GM18508 (cell line): ENCODE measurements around the gene ENHO.
"Not testable (repeated sequence)": the region's sequence is repeated elsewhere in the genome, so short reads cannot be mapped to it uniquely, and the experiment has no call there.

Experiments used
- ATAC-seq: cut with Tn5 transposase; IDR thresholded peaks from one replicate; pipeline ENCODE4 v1.9.1; 2021; ENCODE audit warnings: moderate number of reproducible peaks; ENCODE audit not compliant: insufficient read depth, unreplicated experiment

The ENHO gene

DNA sequence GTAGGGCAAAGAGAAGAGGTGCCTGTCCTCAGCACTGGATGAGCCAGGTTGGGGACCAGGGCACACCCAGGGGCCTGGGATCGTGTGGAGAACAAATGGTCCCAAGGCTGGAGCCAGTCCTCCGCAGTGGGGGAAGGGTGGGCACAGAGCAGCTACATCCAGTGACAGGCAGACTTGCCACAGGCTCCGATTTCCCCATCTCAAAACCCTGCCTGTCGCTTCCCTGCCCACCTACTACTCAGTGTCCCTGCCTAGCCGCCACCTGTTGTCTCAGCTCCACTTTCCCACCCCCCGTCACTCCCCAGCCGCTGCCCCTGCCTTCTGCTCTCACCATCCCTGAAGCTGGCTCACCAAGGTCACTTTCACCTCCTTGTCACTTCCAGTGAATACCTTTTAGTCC lies 13.9 kb upstream of the ENHO start:
- ATAC-seq, result no peak

DNA sequence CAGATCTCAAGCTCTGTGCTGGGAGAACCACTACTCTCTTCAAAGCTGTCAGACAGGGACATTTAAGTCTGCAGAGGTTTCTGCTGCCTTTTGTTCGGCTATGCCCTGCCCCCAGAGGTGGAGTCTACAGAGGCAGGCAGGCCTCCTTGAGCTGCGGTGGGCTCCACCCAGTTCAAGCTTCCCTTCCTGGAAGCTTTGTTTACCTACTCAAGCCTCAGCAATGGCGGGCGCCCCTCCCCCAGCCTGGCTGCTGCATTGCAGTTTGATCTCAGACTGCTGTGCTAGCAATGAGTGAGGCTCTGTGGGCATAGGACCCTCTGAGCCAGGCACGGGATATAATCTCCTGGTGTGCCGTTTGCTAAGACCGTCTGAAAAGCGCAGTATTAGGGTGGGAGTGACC lies 9.3 kb upstream of the ENHO start:
- not testable (repeated sequence) for ATAC-seq

DNA sequence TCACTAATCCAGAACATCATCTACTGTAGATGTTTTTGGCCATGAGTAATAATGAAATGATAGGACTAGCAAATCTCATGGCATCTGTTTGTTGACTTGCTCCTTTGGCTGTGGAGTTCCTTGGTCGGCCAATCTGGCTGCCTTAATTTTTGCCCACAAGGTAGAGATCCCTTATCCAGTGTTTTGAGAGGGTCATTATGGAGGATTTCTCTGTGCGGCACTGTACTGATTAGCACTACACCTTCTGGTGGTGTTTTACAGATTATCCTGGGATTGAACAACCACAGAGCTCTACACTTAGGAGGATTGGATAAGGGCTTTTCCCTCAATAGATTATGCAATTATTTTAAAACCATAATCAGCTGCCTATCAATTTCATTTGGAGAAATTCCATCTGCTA lies 3.2 kb upstream of the ENHO start:
- no peak for ATAC-seq

DNA sequence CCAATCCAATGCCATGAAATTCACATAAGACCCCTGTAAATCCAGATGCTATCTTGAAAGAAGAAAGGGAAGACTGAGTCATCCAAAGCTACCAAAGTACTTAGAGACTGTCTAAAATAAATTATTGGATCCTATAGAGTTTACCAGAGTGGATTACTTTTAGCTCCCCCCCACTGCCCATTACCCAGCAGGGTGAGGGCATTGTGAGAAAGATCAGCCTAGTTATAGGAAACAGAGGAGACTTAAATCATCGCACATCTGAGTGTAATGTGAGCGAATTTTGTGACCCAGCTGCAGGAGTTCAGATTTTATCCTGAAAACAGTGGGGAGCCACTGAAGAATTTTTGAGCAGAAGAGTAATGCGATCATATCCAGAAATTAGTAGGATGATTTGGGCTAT lies 1.6 kb upstream of the ENHO start:
- no peak for ATAC-seq

DNA sequence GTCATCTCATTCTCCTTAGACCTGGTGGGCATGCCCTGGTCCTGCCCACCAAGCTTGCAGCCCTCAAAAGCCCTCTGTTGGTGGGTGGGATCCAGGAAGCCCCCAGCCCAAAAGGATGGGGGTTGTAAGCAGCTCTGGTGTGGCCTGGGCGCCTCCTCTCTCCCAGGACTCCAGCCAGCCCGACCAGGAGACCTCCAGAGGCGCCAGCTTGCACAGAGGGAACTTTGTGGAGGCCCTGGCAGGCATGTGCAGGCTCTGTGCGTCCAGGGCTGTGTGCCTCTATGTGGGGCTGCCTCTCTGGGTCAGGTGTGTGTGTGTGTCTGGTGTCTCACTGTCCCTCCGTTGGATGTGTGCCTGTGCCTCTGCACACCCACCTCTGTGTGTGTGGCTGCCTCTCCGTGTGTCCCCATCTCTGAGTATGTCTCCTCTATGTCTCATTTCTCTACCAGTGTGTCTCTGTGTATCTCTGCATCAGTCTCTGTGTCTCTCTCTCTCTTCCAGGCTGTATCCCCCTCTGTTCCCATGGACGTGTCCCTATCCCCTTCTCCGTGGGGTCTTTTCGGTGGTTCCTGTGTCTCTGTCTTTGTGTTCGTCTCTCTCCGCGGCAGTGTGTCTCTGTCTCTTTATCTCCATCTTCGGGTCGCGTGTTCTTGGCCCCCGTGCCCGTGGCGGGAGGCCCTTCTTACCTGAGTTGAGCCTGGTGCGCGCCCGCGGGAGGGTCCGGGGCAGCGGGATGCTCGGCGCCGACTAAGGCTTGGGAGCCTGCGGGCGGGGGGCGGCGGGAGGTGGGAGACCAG lies 501 bp downstream of the ENHO start:
- no peak for ATAC-seq

DNA sequence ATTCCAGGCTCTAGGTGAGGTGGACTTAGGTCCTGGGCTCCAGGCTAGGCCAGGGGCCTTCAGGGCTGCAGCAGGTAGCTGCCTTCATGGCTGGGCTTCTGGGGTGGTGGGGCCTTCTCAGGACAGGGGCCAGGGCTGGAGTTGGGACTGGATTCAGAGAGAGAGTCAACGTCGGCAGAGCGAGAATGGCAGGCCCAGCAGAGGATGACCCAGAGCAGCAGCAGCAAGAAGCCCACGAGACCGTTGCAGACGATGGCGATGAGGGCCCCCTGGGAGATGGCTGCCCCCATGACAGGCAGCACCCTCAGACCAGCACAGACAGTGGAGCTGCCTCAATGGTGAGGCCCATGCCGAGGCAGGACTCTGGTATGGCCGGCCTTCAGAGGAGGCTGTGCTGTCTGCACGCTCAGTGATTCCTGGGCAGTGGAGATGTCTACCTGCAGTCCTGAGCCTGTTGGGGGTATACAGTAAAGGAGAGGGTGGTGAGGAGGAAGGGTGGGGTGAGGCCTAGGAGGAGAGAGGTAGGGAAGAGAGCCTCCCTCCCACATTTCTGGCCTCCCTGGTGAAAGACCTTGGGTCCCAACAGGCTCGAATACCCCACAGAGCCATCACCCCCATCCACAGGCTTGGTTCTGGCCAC lies 1.3 kb downstream of the ENHO start:
- ATAC-seq, result no peak

DNA sequence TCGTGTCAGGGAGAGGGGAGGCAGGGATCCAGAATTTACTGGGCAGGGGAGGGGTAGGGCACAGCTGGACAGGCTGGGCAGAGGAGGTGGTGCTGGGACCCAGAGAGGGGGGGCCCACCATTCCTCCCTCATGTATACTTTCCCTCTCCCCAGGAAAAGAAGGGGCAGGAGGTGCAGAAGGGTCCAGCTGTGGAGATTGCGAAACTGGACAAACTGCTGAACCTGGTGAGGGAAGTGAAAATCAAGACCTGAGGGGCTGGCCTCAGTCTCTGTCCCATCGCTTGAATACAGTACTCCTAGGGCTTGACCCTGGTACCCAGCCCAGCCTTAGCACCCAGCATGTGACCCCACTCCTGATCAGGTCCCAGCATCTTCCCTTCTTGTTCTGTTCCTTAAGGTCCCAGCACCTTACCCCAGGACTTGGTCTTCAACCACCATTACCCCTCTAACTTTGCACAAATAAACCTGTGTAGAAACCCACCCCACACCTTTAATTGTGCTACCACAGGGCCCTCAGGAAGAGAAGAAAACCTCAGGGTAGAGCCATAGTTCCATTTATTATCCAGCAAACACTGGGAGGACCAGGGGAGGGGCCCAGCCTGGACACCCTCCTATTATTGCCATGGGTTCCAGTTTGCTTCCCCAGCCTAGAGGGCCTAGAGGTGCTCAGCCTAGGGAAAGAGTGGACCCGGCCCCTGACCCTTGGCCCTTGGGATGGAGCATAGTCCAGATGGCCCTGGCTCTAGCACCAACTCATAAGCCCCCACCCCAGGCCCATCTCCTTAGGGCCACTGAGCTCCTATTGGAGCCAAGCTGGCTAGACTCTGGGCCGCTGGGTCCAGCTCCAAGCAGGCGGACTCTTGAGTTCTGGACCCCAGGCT lies 2.0 kb downstream of the ENHO start:
- ATAC-seq, result no peak

DNA sequence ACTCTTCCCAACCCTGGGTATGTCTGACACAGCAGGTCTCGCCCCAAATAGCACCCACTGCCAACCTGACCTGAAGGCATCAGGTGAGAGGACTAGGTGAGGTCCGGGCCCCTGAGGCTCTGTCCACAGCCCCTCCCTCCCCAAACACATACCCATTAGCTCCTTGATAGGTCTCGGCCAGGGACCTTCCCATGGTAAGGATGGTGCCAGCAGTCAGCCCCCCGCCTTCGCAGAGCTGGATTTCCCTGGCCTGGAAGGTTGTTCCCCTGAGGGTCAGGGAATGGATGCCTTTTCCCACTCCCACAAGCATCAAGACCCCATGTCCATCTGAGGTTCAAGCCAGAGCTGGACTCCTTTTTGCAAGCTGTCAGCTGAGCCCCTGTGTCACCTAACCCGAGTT lies 2.7 kb downstream of the ENHO start:
- ATAC-seq, result no peak

DNA sequence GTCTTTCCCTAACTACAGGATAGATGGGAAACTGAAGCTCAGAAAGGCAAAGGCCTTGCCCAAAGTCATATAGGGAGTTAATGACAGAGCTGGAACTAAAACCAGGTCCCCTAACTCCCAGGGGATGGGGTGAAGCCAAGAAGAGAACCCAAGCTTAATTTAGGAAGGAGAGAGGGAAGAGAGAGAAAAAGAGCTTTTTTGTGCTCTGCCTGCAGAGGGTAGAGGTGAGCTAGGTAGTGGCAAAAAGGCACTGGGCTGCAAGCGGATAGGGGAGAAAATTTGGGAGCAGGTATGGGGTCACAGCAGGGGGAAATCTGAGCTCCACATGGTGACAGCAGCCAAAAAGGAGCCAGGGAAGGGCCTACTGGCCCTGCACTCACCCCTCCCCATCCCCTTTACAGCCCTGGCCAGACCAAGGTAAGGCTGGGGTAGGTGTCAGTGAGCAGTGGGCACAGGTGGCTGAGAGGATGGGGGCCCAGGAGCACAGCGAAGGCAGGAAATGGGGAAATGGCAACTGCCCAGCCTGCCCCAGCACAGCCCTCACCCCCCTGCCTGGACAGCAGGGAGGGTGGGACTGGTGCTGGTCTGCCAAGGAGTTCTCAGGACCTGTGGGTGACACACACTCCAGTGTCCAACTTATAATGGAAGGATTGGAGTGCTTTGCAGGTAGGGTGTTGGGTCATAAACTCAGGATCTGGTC lies 3.3 kb downstream of the ENHO start:
- no peak for ATAC-seq

DNA sequence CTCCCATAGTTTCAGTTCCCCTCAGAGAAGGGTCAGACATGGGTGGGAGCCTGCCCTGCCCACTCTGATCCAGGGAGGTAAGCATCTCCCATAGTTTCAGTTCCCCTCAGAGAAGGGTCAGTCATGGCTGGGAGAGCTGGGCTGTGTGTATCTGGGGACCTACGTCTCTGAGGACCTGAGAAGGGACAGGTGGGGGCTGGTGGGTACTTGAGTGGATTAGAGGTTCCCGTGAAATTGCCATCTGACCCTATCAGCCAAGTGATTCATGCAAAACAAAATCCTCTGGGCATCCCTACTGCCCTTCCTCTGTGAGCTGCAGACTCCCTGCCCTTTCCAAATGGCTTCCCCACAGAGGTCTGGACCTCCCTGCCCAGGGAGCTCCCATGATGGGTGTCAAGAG lies 3.9 kb downstream of the ENHO start:
- no peak for ATAC-seq

DNA sequence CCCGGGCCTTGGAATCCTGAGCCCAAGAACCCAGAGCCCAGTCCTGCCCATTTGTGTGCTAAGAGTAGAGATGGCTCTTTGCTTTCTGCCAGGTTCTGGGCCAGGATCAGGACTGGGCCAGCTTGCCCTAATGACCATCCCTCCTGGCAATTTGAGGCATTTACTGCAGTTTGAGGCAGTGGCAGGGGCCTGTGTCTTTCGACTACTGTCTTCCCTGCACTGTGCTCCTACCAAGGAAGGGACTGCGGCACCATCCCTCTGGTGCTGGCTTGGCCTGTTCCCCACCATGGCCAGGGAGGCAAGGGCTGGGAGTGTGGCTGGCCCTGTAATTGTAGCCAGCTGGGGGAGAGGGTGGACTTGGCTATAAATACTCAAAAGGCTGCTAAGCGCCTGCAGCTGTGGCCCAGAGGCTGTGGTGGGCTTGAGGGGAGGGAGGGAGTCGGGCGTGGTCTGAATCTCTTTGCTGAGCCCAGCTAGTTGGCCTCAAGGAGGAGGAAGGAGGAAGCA lies 4.6 kb downstream of the ENHO start:
- ATAC-seq, result no peak

DNA sequence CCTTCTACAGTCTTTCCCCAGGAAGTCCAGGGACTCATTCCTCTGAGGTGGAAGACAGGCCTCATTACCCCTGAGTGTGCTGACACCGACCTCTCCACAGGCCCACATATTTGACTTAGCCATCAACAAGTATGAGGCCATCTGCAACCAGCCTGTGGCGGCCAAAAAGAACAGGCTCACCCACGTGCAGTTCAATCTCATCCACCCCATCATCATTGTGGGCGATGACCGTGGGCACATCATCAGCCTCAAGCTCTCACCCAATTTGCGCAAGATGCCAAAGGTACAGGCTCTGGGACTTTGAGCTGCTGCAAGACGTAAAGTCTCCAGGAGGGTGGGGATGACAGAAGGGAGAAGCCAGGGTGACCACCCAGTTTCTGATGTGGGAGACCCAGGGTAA lies 5.6 kb downstream of the ENHO start:
- no peak for ATAC-seq

DNA sequence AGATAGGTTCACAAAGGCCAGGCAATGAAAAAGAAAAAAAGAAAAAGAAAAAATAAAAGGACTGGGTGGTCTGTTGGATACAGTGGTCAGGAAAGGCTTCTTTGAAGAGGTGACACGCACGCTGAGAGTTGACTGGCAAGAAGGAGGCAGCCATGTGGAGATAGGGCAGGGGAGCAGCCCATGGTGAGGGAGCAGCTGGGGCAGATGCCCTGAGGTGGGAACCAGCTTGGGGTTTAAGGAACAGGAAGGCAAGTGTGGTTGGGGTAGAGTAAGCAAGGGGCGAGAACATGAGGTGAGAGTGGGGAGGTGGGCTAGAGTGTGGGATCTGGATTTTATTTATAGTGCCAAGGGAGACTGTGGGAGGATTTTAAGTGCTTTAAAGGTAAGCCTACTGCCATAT lies 6.8 kb downstream of the ENHO start:
- ATAC-seq, result no peak

DNA sequence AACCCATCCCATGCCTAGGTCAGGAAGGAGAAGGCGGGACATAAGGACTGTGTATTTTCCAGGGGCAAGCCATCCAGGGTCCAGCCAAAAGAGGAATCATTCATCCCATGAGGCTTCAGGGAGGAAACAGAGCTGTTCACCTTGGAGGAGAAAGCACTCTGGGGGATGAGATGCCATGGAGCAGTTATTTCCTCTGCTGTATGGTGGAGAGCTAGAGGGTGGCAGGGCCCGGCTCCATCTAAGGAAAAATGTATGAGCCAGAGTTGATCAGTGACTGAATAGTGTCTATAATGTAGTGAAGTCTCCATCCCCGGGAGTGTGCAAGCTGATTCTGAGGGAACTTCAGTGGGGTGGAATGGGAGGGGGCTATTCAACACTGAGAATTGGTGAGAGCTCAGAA lies 8.0 kb downstream of the ENHO start:
- ATAC-seq, result no peak

DNA sequence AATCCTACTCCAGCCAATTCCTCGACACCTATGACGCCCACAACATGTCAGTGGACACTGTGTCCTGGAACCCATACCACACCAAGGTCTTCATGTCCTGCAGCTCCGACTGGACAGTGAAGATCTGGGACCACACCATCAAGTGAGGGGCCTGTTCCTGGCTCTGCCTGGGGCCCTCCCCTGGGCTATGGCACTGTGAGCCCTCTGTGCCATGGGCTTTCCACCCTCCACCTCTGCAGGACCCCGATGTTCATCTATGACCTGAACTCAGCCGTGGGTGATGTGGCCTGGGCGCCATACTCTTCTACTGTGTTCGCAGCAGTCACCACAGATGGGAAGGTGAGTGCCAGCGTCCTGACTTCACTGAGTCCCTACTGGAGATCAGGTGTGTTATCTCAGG lies 8.4 kb downstream of the ENHO start:
- no peak for ATAC-seq

DNA sequence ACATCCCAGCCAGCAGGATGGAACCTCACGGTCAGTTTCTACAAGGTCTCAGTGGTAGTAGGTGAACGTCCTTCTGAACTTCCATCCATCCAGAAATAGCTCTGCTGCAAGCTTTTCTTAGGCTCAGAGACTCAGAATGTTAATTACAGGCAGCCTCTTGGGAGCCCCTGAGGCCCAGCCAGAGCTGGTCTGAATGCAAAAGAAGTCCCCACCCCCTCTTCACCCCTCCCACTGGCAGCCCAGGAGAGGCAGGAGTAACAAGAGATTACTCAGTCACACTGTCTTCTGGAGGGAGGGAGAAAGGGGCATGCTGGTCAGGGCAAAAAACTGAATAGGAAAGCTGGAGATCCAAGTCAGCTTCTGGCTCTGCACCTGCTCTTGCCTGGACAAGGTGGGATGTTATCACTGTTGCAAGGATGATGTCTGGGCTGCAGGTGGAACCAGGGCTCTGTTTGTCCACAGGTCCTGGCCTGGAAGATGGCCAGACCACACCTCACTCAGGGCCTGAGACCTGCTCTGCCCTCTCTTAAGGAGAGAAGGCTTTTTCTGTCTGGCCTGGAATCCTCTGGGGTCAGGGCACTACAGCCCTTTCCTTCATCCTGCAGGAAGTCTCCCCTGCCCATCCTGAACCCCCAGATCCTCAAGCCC lies 9.1 kb downstream of the ENHO start:
- ATAC-seq, result no peak

DNA sequence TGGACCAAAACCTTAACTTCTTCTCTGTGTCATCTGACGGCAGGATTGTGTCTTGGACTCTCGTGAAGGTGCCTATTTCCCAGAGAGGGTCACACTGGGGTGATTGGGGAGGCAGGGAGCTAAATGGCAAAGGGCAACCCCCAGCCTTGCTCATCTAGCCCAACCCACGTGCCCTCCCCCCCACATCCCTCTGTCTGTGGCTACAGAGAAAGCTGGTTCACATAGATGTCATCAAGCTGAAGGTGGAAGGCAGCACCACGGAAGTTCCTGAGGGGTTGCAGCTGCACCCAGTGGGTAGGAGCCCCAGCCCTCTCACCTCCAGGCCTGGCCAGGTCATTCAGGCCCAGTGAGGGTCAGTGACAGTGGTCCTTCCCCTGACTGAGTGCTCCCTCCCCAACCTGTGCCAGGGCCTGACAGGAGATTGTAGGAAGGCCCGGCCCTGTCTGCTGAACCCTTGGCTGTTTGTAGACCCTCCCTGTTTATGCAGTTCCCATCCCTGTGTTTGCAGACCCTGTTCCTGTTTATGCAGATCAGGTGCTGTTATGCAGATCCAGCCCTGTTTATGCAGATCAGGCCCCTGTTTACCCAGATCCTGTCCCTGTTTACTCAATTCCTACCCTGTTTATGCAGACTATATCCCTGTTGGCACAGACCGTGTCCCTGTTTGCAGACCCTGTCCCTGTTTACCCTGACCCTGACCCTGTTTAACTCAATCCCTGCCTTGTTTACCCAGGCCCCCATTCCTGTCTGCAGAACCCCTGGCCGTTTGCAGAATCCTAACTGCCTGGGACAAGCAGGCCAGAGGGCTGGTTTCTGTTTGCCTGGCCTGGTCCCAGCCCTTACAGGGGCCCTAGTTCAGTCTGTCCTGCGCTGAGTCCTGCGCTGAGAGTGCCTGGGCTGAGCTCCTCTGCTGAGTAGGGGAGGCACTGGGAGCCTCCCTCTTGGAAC lies 10.4 kb downstream of the ENHO start:
- no peak for ATAC-seq

DNA sequence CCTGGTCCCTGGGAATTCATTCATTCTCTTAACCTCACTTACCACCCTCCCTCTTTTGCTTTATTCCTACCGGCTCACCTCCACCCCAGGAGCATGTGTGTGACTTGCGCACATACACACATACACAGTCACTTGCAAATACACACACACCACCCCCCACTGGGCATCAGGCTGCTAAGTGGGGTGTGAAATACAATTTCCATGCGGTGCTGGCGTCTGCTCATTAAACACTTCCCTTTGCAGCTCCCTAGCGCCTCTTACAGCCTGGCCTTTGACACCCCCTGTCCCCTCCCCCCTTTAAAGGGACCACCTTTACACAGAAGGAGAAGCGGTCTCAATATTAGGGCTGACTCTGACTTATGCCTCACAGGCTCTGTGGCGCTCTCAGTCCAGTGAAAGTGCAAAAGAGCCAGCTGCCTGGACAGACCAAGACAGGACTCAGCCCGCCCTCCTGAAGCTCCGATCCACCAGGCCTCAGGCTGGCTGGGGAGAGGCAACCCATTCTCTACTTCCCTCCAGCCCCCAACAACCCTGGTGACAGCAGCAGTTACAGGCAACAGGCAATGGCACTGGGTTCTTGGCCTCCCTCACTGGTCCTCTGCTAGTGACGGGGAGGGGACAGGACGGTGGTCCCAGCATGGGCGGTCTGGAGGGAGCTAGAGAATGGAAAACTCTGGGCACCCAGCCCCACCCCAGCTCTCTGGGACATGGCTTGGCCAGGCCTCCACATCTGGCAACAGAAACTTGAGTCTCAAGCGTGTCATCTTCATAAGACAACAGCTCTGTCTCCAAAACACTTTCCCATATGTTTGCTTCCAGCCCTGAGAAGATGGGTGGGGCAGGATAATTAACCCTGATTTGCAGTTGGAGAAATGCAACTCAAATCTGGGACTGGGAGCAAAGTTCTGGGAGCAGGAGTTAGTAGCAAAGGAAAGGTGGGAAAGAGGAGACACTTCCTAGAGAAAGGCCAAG lies 12.0 kb downstream of the ENHO start:
- no peak for ATAC-seq
